Measurements from ENCODE around the gene GTF3C5.
A peak's percentile ranks its signal among the peaks of the same experiment; 100 is the strongest.

GTF3C5 gene

GRCh38 chr9:133098104-133098754, 67.4 kb downstream of the GTF3C5 start:
- no peak for DNase-seq

DNA sequence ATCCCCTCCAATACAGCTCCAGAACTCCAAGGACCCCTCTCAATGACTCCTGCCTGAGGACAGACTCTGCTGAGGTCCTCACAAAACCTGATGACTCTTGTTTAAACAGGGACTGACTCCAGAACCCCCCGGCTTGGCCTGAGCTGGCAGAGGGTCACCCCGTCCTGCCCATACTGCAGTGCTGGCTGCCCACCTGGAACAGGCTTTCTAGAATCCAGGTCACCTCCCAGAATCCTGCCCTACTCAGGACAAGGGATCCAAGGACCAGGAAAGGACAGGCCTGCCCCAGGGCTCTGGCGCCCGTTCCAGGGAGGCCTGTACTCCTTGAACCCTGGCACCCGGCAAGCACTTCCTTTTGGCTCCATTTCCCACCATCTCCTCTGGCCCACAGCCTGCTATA, 68.1 kb downstream of the GTF3C5 start:
- no peak for DNase-seq

DNA sequence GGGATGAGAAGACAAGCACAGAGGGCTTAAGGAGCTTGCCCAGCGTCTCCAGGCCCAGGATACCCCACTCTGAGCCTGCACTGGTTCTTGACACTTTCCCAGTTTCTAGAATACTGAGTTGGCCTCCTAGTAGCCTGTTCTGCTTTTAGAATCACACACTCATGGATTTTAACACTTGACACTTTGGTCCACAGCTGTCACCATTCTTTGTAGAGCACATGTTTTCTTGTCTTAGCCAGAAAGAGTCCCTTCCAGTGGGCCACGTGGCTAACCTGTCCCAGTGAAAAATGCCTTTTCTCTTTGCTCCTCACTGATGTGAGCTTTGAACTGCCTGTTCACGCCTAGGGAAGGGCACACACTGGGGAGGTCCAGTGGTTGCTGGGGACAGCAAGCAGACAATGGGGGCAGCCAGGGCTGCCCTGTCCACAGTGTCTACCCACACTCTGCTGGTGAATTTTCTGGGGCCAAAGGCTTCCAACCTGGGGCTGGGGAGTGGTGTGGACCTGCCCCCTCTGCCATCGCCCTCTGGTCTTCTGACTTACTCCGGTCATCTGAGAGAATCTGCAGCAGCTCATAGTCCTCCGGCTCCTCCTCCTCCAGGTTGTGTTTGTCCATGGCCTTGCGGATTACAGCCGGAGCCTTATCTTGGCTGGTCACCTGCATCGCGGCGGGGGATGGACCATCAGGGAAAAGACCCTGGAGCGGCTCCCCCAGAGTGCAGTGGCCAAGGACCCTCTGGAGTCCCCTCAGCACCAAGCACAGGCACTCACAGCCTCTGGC, 69.1 kb downstream of the GTF3C5 start:
- DNase-seq: no peak

DNA sequence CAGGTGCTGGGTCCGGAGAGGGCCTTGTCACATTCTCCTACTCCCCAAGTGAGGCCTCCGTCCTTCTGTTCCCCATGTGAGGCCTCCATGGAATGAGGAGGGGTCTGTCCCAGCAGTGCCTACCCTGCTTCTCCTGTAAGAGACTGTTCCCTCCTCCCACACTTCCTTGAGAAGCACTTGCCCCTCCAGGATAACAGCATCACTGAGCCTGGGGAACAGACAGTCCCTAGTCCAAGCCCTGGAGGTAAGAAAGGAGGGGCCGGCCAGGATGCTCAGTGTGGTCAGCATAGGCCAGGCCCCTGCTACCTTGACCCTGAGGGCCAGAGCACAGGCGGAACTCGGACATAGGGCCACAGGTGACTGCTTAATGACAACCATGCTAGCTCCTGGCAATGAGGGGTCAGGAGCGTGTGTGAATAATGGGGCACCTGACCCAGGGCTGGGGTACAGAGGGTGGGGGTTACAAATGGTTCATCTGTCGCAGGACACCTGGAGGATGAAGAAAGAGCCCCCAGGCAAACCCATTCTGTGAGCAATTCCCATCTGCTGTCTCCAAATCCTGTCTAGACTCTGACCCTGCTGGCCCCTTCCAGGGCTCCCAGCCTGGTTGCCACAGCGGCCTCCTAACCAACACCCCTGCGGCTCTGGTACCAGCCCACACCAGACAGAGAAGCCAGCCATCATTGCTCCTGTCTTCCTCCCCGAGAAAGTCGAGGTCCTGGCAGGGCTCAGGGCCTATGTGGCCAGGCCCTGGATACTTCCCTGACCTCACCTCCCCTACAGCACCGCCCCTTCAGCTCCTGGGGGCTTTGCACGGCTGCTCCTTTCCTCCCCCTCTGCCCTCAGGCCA, 69.9 kb downstream of the GTF3C5 start:
- DNase-seq: no peak

GRCh38 chr9:133101356-133102189, 70.8 kb downstream of the GTF3C5 start:
- no peak for DNase-seq

GRCh38 chr9:133102190-133103021, 71.6 kb downstream of the GTF3C5 start:
- DNase-seq: no peak

- peak; percentile 40 for DNase-seq
Measured at GRCh38 chr9:133103183-133103986, 72.6 kb downstream of the GTF3C5 start.

- no peak for DNase-seq
Measured at GRCh38 chr9:133103987-133104505, 73.2 kb downstream of the GTF3C5 start.

DNA sequence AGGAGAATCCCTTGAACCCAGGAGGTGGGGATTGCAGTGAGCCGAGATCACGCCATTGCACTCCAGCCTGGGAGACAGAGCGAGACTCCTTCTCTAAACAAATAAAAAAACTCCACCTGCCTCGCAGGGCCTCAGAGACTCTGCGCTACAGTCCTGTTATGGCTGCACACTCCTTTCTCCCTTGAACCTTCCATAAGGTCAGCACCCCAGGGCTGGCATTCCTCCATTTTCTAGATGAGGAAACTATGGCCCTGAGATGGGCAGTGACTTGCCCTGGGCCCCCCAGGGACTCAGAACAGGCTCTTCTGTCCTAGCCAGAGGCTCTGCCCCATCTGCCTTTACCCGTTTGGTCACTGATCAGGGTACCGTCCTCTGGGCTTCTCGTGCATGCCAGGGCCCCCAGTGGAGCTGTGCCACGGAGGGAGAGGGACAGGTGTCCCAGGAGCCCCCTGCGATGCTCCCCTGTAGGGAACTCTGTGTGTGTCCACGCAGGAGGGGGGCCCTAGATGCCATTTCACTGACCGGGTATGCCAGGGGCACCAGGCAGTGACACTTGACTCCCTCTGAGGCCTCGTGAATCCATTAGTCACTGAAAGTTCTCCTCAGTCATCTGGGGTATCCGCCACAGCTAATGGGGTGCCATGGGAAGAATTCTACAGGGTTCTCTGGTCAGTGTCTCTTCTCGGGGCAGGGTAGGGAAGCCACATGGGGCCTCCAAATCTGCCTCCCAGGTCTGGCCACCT, 74.1 kb downstream of the GTF3C5 start:
- no peak for DNase-seq

DNA sequence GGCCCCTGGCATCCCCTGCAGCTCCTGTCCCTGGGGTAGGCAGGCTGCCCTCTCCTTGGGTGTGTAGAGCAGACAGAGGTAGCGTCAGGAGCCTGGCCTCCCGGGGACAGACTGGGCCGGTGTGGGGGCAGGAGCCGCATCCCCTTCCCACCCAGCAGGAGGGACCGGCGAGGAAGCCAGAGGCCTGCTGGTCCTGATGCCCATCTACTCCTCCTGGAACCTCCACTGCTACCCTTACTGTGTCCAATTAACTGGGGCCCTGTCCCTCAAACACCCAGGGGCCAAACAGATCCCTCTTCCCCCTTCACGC, 74.6 kb downstream of the GTF3C5 start:
- no peak for DNase-seq

- no peak for DNase-seq
Measured at GRCh38 chr9:133106511-133107244, 75.9 kb downstream of the GTF3C5 start.

- DNase-seq: no peak
Measured at GRCh38 chr9:133107245-133107722, 76.5 kb downstream of the GTF3C5 start.

Data from activated CD4-positive, alpha-beta T cell treated with anti-CD3 and anti-CD28 coated beads for 1 hour (primary cell).